Testis (tissue), 3 donors: ENCODE measurements around the gene OLFML2A. TPM values are rescaled to one million over a fixed set of nuclear protein-coding genes. Genes with fewer than 3 reads are reported as not detected.

Experiments
- DNase-seq: peaks from one replicate; pipeline ENCODE4 v3.0.0-alpha.2; 2019
- H3K27ac ChIP-seq, 2 donors: fragments of 200-600 bp; sonication (generic); one replicate each; pipeline ENCODE4 v1.5.1; 2019
- H3K27me3 ChIP-seq: fragments of 200-600 bp; sonication (generic); one replicate; pipeline ENCODE4 v1.5.1; 2019
- H3K36me3 ChIP-seq: fragments of 200-600 bp; sonication (generic); one replicate; pipeline ENCODE4 v1.5.1; 2017; ENCODE audit warnings: low read depth; ENCODE audit errors: missing control alignments
- H3K4me1 ChIP-seq: fragments of 200-600 bp; sonication (generic); one replicate; pipeline ENCODE4 v1.5.1; 2019
- H3K4me3 ChIP-seq, 2 donors: fragments of 200-600 bp; sonication (generic); one replicate each; pipeline ENCODE4 v1.5.1; 2017 to 2019
- H3K9me3 ChIP-seq: fragments of 200-600 bp; sonication (generic); one replicate; pipeline ENCODE4 v1.5.1; 2017
- POLR2A ChIP-seq: fragments of 450-650 bp; IDR thresholded peaks from one replicate; pipeline ENCODE4 v1.6.1; 2017; ENCODE audit warnings: antibody characterized with exemption, mild to moderate bottlenecking, moderate library complexity
- WGBS, 2 donors: methylation state at CpG; one replicate each; pipeline ENCODE4 v1.1.5; 2018; 5-methylcytosine and 5-hydroxymethylcytosine counted together
- intact Hi-C: fragments of 100-400 bp; cut with DNase I; formaldehyde crosslinking; loops from one replicate; pipeline ENCODE4 v1.15.1; 2023; ENCODE audit warnings: low total_unique reads
- polyA plus RNA-seq: library from polyadenylated mRNA; stranded (reverse); fragments of 350-450 nt; fragmentation: Illumina TruSeq; extraction: RNeasy Lipid Tissue Mini Kit (QIAGEN cat#74804); gene quantifications from one replicate; pipeline ENCODE4 v1.2.3, GENCODE V29; 2014; ENCODE audit warnings: low read depth, low replicate concordance; ENCODE audit not compliant: insufficient read depth
- total RNA-seq, 2 donors: library from RNA; depleted of rRNA; stranded (reverse); fragments of >200 nt; gene quantifications; one replicate each; pipeline ENCODE4 v1.2.3, GENCODE V29; 2016
- TF ChIP-seq, protein P1 (sequence below), 3 experiments: fragments of 450-650 bp in 2 of 3; fragments of 200-600 bp in 1 of 3; sonication (generic) in 1 of 3; IDR thresholded peaks; one replicate each; pipeline ENCODE4 v1.5.1; 2016 to 2019; ENCODE audit warnings: antibody characterized with exemption in 3 of 3, mild to moderate bottlenecking in 2 of 3, moderate library complexity in 1 of 3

The OLFML2A gene
- total and polyA plus RNA-seq, 3 donors from 2014 or later, result 2.6 to 5.2 (median 4.0) TPM

DNA sequence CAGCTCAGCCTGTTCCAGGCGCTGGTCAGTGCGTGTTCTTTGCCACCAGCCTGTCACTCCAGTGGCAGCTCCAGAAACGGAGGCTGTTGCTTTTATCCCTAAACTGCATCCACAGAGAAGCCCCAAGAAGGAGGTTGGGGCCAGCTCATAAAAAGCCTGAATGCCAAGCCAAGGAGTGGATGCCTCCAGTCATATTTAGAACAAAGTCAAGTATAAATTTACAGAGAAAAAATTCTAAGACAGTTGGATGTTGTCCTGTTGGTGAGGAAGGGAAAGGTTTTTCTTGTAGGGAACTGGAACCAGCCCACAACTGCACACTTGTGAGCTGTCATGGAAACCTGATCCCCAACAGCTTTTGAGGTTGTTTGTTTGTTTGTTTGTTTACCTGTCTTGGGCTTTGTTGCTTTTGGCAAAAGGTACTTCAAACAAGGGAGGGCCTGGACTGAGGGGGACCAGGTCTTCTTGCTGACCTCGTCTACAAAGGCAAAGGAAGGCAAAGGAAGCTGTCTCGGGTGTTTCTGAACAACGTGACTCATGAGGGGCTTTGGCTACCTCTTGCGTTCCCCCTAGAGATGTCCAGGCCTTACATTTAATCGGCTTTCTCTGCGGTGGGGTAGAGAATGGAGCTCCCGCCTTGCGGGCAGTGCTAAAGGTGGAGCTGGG is 36.7 kb downstream of the OLFML2A start:
- Histone ChIP-seq H3K27ac (no peak overlapping the region), H3K27me3 (no peaks in the 10 kb centered on the region), H3K4me1 (no peaks in the 10 kb centered on the region), H3K9me3 (no peaks in the 10 kb centered on the region), H3K36me3 (no peaks in the 10 kb centered on the region), H3K4me3 (no peak overlapping the region)
- TF ChIP-seq, protein P1, sequence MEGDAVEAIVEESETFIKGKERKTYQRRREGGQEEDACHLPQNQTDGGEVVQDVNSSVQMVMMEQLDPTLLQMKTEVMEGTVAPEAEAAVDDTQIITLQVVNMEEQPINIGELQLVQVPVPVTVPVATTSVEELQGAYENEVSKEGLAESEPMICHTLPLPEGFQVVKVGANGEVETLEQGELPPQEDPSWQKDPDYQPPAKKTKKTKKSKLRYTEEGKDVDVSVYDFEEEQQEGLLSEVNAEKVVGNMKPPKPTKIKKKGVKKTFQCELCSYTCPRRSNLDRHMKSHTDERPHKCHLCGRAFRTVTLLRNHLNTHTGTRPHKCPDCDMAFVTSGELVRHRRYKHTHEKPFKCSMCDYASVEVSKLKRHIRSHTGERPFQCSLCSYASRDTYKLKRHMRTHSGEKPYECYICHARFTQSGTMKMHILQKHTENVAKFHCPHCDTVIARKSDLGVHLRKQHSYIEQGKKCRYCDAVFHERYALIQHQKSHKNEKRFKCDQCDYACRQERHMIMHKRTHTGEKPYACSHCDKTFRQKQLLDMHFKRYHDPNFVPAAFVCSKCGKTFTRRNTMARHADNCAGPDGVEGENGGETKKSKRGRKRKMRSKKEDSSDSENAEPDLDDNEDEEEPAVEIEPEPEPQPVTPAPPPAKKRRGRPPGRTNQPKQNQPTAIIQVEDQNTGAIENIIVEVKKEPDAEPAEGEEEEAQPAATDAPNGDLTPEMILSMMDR (IDR thresholded peaks at IDR 0.05), result no peak
- TF ChIP-seq POLR2A, result no peak
- 88 to 90% methylated on average over 11 of the region's 11 CpGs for WGBS, 2 donors
- no peak for DNase-seq
- intact Hi-C loops, result no loop called here

DNA sequence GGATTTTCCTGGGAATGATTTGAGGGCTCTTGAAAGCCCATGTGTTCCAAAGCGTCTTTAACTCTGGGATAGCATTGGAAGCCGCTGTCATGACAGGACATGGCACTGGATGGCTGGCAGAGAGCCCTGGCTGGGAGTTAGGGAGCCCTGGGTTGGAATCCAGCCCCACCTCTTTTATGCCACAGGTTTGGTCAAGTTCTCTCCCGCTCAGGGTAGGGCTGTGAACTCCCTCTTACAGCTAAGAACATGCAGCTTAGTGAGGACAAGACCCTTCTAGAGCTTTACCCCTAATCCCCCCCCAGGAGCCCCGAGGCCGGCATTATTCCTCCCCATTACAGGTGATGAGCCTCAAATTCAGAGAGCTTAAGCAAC is 37.2 kb downstream of the OLFML2A start:
- H3K36me3 ChIP-seq, result no peaks in the 10 kb centered on the region
- intact Hi-C loops, result no loop called here
- no peak overlapping the region for H3K27ac ChIP-seq
- no peaks in the 10 kb centered on the region for H3K9me3 ChIP-seq
- DNase-seq, result no peak
- 79 to 81% methylated on average over 5 of the region's 5 CpGs for WGBS, 2 donors
- no peaks in the 10 kb centered on the region for H3K4me1 ChIP-seq
- no peak overlapping the region for H3K4me3 ChIP-seq
- H3K27me3 ChIP-seq, result no peaks in the 10 kb centered on the region
- no peak for TF ChIP-seq POLR2A
- TF ChIP-seq, protein P1 (IDR thresholded peaks at IDR 0.05), result no peak

DNA sequence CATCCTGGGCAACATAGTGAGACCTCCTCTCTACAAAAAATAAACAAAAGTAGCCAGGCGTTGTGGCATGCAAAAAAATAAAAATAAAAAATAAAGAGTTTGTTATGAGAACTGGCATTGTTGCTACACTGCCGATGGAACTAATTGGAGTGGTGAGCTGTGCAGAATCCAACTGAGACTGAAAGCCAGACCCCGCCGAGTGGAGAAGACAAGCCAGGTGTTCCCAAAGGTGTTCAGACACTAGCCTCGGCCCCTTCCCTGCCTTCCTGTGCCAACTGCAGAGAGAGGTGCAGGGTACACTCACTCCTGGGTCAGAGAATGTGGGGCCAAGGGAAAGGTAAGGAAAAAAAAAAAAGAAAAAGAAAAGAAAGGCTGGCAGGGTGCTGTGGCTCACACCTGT is 38.7 kb downstream of the OLFML2A start:
- intact Hi-C loops, result no loop called here
- Histone ChIP-seq H3K9me3 (no peaks in the 10 kb centered on the region), H3K27ac (no peak overlapping the region), H3K27me3 (no peaks in the 10 kb centered on the region), H3K36me3 (no peaks in the 10 kb centered on the region), H3K4me1 (no peaks in the 10 kb centered on the region), H3K4me3 (no peak overlapping the region)
- WGBS, 2 donors, result 92% methylated on average over 5 of the region's 5 CpGs
- no peak for TF ChIP-seq POLR2A
- TF ChIP-seq, protein P1 (IDR thresholded peaks at IDR 0.05), result no peak
- no peak for DNase-seq

DNA sequence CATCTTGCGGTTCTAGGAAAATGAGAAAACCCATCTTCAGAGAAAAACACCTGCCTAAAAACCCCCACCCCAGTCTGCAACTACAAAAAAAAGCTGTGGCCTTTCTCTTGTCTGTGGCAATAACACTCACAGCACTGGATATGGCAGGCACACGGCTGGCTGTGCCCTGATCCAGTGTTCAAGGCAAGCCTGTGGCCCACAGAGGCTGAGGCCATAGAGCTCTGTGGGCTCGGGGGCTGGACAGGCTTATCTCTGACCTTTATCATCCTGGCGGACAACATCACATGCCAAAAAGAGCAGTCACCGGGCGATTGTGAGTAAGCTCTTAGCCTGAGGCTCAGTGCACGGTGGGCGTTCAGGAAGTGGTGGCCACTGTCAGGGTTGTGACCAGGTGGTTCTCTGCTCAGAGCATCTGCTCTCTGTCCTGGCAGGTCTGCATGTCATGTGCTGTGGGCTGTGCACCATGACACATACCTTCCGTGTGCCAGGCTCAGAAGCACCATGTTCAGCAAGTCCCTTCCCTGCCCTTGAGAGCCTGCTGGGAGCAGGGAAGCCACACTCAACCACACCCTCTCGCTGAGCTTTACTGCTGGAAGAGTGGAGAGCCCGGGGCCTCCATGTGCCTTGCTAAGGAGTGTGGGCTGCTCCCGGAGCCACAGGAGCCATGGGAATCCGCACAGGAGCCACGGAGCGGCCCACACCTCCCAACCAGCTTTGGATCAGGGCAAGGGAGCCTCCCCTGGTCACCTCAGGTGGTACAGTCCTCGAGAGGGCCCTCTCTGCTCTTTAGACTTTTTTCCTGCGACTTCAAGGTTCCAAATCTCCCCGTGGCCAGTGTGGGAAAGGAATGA is 41.7 kb downstream of the OLFML2A start:
- no peak for TF ChIP-seq POLR2A
- TF ChIP-seq, protein P1 (IDR thresholded peaks at IDR 0.05), result no peak
- Histone ChIP-seq H3K27me3 (no peaks in the 10 kb centered on the region), H3K9me3 (no peaks in the 10 kb centered on the region), H3K27ac (no peak overlapping the region), H3K4me1 (no peaks in the 10 kb centered on the region), H3K36me3 (no peaks in the 10 kb centered on the region), H3K4me3 (no peak overlapping the region)
- DNase-seq, result no peak
- intact Hi-C loops, result no loop called here
- WGBS, 2 donors, result 69 to 75% methylated on average over 9 to 18 of the region's 18 CpGs
